Trophoblast cell (in vitro differentiated cells and primary cell): ENCODE results near the gene SLC37A1.

ENCODE experiments used
- DNase-seq, 2 donors: peaks; one replicate each; pipeline ENCODE4 v3.0.0-alpha.2; 2016
- H2AFZ ChIP-seq: 2 replicates; pipeline ENCODE4 v1.6.1; 2013; ENCODE audit warnings: low read length, moderate library complexity, mild to moderate bottlenecking; ENCODE audit not compliant: insufficient read depth, poor library complexity
- H2AK5ac ChIP-seq: 2 replicates; pipeline ENCODE4 v1.6.1; 2013; ENCODE audit warnings: mild to moderate bottlenecking, low read length
- H2BK120ac ChIP-seq: 2 replicates; pipeline ENCODE4 v1.6.1; 2013; ENCODE audit warnings: low read length, mild to moderate bottlenecking, moderate library complexity; ENCODE audit not compliant: insufficient read depth, poor library complexity
- H2BK12ac ChIP-seq: 2 replicates; pipeline ENCODE4 v1.6.1; 2013; ENCODE audit warnings: mild to moderate bottlenecking, low read length, moderate library complexity
- H2BK5ac ChIP-seq: 2 replicates; pipeline ENCODE4 v1.6.1; 2013; ENCODE audit warnings: low read length, low read depth, moderate library complexity, mild to moderate bottlenecking; ENCODE audit not compliant: poor library complexity
- H3K14ac ChIP-seq: 2 replicates; pipeline ENCODE4 v1.6.1; 2013; ENCODE audit warnings: mild to moderate bottlenecking, low read length
- H3K18ac ChIP-seq: 2 replicates; pipeline ENCODE4 v1.6.1; 2013; ENCODE audit warnings: mild to moderate bottlenecking, low read length
- H3K23ac ChIP-seq: 2 replicates; pipeline ENCODE4 v1.6.1; 2013; ENCODE audit warnings: low read length
- H3K27ac ChIP-seq: 2 replicates; pipeline ENCODE4 v1.5.1; 2013; ENCODE audit warnings: low read depth, mild to moderate bottlenecking, inconsistent platforms, low read length, moderate library complexity
- H3K27me3 ChIP-seq: 2 replicates; pipeline ENCODE4 v1.6.1; 2013; ENCODE audit warnings: inconsistent platforms, mild to moderate bottlenecking, low read length, moderate library complexity; ENCODE audit not compliant: insufficient read depth
- H3K36me3 ChIP-seq, 2 experiments: 1 replicate in 1 of 2; 2 replicates in 1 of 2; pipeline ENCODE4 v1.6.1; 2013; ENCODE audit warnings: low read length in 2 of 2, mild to moderate bottlenecking in 2 of 2, moderate library complexity in 1 of 2; ENCODE audit not compliant: insufficient read depth in 2 of 2, control insufficient read depth in 1 of 2
- H3K4ac ChIP-seq: 2 replicates; pipeline ENCODE4 v1.6.1; 2013; ENCODE audit warnings: low read depth, mild to moderate bottlenecking, low read length, moderate library complexity
- H3K4me1 ChIP-seq, 2 experiments: 1 replicate in 1 of 2; 2 replicates in 1 of 2; pipeline ENCODE4 v1.6.1; 2013; ENCODE audit warnings: low read length in 2 of 2, mild to moderate bottlenecking in 2 of 2, moderate library complexity in 1 of 2; ENCODE audit not compliant: insufficient read depth in 2 of 2, control insufficient read depth in 1 of 2
- H3K4me2 ChIP-seq: 2 replicates; pipeline ENCODE4 v1.6.1; 2013; ENCODE audit warnings: inconsistent platforms, mild to moderate bottlenecking, low read length, moderate library complexity
- H3K4me3 ChIP-seq: 2 replicates; pipeline ENCODE4 v1.5.1; 2013; ENCODE audit warnings: mild to moderate bottlenecking, low read depth, low read length, inconsistent platforms
- H3K79me1 ChIP-seq: one replicate; pipeline ENCODE4 v1.6.1; 2013; ENCODE audit warnings: low read length
- H3K79me2 ChIP-seq: 2 replicates; pipeline ENCODE4 v1.6.1; 2013; ENCODE audit warnings: low read length, mild to moderate bottlenecking; ENCODE audit not compliant: control insufficient read depth, insufficient read depth, poor library complexity
- H3K9ac ChIP-seq: 2 replicates; pipeline ENCODE4 v1.6.1; 2013; ENCODE audit warnings: mild to moderate bottlenecking, low read length
- H3K9me3 ChIP-seq: 2 replicates; pipeline ENCODE4 v1.6.1; 2013; ENCODE audit warnings: low read depth, mild to moderate bottlenecking, control low read depth, inconsistent platforms, low read length; ENCODE audit not compliant: insufficient read depth
- H4K12ac ChIP-seq: 2 replicates; pipeline ENCODE4 v1.6.1; 2013; ENCODE audit warnings: low read depth, mild to moderate bottlenecking, low read length, moderate library complexity
- H4K8ac ChIP-seq: 2 replicates; pipeline ENCODE4 v1.6.1; 2013; ENCODE audit warnings: low read depth, mild to moderate bottlenecking, low read length, moderate library complexity
- H4K91ac ChIP-seq: one replicate; pipeline ENCODE4 v1.6.1; 2013; ENCODE audit warnings: low read depth, mild to moderate bottlenecking, low read length, moderate library complexity
- WGBS: extraction: QIAGEN DNeasy Blood & Tissue Kit; methylation state at CpG from one replicate; pipeline ENCODE4 v1.1.7; 2013; ENCODE audit warnings: missing lambda C conversion rate; ENCODE audit not compliant: insufficient read length, insufficient coverage; ENCODE audit errors: extremely low coverage; 5-methylcytosine and 5-hydroxymethylcytosine counted together

SLC37A1 gene

DNA sequence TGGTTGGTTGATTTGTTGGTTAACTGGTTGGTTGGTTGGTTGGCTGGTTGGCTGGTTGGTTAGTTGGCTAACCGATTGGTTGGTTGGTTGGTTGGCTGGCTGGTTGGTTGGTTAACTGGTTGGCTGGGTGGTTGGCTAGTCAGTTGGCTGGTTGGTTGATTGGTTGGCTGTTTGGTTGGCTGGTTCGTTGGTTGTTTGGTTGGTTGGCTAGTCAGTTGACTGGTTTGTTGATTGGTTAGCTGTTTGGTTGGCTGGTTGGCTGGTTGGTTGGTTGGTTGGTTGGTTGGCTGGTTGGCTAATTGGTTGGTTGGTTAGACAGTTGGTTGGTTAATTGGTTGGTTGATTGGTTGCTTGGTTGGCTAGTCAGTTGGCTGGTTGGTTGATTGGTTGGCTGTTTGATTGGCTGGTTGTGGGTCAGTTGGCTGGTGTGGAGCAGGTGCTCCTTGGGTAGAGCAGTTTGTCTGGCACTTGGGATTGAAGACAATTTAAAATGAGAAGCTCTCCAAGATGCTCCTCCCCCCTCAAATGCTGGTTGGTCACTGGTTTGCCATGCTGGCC, 24.6 kb upstream of the SLC37A1 start:
- H3K36me3 ChIP-seq: no peaks in the 10 kb centered on the region

DNA sequence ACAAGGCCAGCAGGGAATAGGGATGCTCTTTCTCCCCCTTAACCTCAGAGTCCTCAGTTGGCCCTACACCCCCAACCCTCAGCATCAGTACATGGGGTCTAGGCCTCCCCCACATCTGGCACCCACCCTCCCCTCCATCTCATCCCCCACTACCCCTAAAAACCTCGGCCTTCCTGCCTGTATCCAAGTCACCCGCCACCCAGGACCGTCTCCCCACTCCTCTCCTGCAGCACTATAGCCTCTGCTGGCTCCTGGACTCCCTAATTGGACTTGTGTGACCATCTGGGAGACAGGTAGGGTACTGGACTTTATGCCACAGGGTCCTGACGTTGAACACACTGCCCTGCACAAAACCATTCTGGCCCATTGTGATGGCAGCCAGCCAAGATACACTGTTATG, 23.7 kb upstream of the SLC37A1 start:
- H3K9me3 ChIP-seq: peaks cover 3% of the 10 kb centered on the region

More for the DNA sequence above, 24.6 kb upstream of the SLC37A1 start:
- H2BK120ac ChIP-seq: no peak overlapping the region
- no peaks in the 10 kb centered on the region for H3K79me1 ChIP-seq
- no peak for DNase-seq
- no peaks in the 10 kb centered on the region for H3K27me3 ChIP-seq
- H3K4me2 ChIP-seq: no peak overlapping the region
- no peak overlapping the region for H3K9ac ChIP-seq
- H3K23ac ChIP-seq: no peak overlapping the region
- no peak overlapping the region for H4K91ac ChIP-seq
- no peak overlapping the region for H2AK5ac ChIP-seq
- H2BK5ac ChIP-seq: no peak overlapping the region
- no peak overlapping the region for H3K18ac ChIP-seq
- no peak overlapping the region for H4K12ac ChIP-seq
- peaks cover 4% of the 10 kb centered on the region for H3K9me3 ChIP-seq
- no peak overlapping the region for H2AFZ ChIP-seq
- H3K14ac ChIP-seq: no peak overlapping the region
- WGBS: no CpG with 5 or more reads among the region's 2 CpGs
- H3K27ac ChIP-seq: no peak overlapping the region
- H4K8ac ChIP-seq: no peak overlapping the region
- H3K79me2 ChIP-seq: no peaks in the 10 kb centered on the region
- H3K4me3 ChIP-seq: no peak overlapping the region
- H3K4ac ChIP-seq: no peak overlapping the region
- no peaks in the 10 kb centered on the region for H3K4me1 ChIP-seq
- H2BK12ac ChIP-seq: no peak overlapping the region

DNA sequence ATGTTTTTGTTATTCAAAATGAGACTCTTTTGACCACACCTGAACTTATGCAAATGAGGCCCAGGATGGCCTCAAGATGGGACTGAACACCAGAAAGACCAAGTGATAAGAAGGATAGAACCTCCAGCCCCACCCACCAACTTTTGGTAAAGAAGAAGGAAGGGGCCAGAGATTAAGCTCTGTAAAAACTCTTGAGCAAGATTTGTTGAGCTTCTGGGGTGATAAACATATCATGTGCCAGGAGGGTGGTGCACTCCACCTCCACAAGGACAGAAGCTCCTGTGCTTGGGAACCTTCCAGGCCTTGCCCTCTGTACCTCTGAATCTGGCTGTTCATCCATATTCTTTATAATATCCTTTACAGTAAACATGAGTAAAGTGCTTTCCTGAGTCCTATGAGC, 22.9 kb upstream of the SLC37A1 start:
- H2BK120ac ChIP-seq: no peak overlapping the region
- H3K4me1 ChIP-seq: peaks cover 3% of the 10 kb centered on the region in 2 experiments
- peaks cover 2% of the 10 kb centered on the region for H3K9me3 ChIP-seq
- no peak overlapping the region for H4K12ac ChIP-seq
- no peak overlapping the region for H2BK5ac ChIP-seq
- H4K91ac ChIP-seq: no peak overlapping the region
- H3K36me3 ChIP-seq: no peaks in the 10 kb centered on the region
- H3K4ac ChIP-seq: no peak overlapping the region
- no peak overlapping the region for H2AK5ac ChIP-seq
- no peak overlapping the region for H3K9ac ChIP-seq
- no peak for DNase-seq
- no peak overlapping the region for H2AFZ ChIP-seq
- no peak overlapping the region for H3K27ac ChIP-seq
- no peak overlapping the region for H3K23ac ChIP-seq
- no peaks in the 10 kb centered on the region for H3K79me2 ChIP-seq
- no peak overlapping the region for H4K8ac ChIP-seq
- H3K4me2 ChIP-seq: no peak overlapping the region
- no peak overlapping the region for H3K4me3 ChIP-seq
- H3K14ac ChIP-seq: no peak overlapping the region
- no peak overlapping the region for H3K18ac ChIP-seq
- no peaks in the 10 kb centered on the region for H3K79me1 ChIP-seq
- no peak overlapping the region for H2BK12ac ChIP-seq
- H3K27me3 ChIP-seq: no peaks in the 10 kb centered on the region

More for the DNA sequence above, 23.7 kb upstream of the SLC37A1 start:
- Histone ChIP-seq H3K4me3 (no peak overlapping the region), H3K18ac (no peak overlapping the region), H3K79me1 (no peaks in the 10 kb centered on the region), H2BK12ac (no peak overlapping the region), H3K4ac (no peak overlapping the region), H2AFZ (no peak overlapping the region), H4K91ac (no peak overlapping the region), H3K23ac (no peak overlapping the region), H3K14ac (no peak overlapping the region), H3K27ac (no peak overlapping the region), H3K27me3 (no peaks in the 10 kb centered on the region), H2AK5ac (no peak overlapping the region), H4K12ac (no peak overlapping the region), H3K79me2 (no peaks in the 10 kb centered on the region), H3K9ac (no peak overlapping the region), H3K36me3 (no peaks in the 10 kb centered on the region), H3K4me2 (no peak overlapping the region), H4K8ac (no peak overlapping the region), H2BK5ac (no peak overlapping the region), H3K4me1 (no peaks in the 10 kb centered on the region), H2BK120ac (no peak overlapping the region)
- DNase-seq: no peak
- no CpG with 5 or more reads among the region's 4 CpGs for WGBS

DNA sequence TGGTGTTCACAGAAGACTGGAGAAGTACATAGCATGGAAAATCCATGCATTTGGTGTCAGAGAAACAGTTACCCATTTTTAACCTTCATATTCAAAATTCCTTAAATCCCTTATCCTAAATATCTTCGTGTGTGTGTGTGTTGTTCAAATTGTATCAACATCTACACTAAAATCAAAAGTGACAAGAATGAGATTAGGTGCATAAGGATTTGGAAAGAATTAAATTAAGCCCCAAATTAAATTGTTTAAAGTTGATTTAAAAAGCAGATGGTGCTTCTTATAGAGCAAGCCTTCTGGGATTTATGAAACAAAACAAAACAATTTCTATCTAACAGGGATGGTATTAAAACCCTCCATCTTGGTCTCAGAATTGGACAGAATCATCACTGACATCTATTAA, 22.3 kb upstream of the SLC37A1 start:
- no CpG with 5 or more reads among the region's 1 CpG for WGBS

More for the DNA sequence above, 22.3 kb upstream of the SLC37A1 start:
- no peak for DNase-seq
- H3K9me3 ChIP-seq: peaks cover 2% of the 10 kb centered on the region
- peaks cover 4 to 6% of the 10 kb centered on the region in 2 experiments for H3K4me1 ChIP-seq
- H4K12ac ChIP-seq: no peak overlapping the region
- no peak overlapping the region for H2BK120ac ChIP-seq
- H2AK5ac ChIP-seq: no peak overlapping the region
- H2BK5ac ChIP-seq: no peak overlapping the region
- no peak overlapping the region for H3K18ac ChIP-seq
- no peak overlapping the region for H2BK12ac ChIP-seq
- H3K79me1 ChIP-seq: no peaks in the 10 kb centered on the region
- H4K8ac ChIP-seq: no peak overlapping the region
- H3K79me2 ChIP-seq: no peaks in the 10 kb centered on the region
- H3K4me2 ChIP-seq: no peak overlapping the region
- no peaks in the 10 kb centered on the region for H3K27me3 ChIP-seq
- H3K4me3 ChIP-seq: no peak overlapping the region
- H3K4ac ChIP-seq: no peak overlapping the region
- no peaks in the 10 kb centered on the region for H3K36me3 ChIP-seq
- H3K9ac ChIP-seq: no peak overlapping the region
- H3K27ac ChIP-seq: no peak overlapping the region
- no peak overlapping the region for H3K14ac ChIP-seq
- H4K91ac ChIP-seq: no peak overlapping the region
- H2AFZ ChIP-seq: no peak overlapping the region
- no peak overlapping the region for H3K23ac ChIP-seq
